ENCODE measurements around the gene EARS2. TPM values are rescaled to one million over a fixed set of nuclear protein-coding genes. Genes with fewer than 3 reads are reported as not detected.

EARS2 gene
- polyA plus RNA-seq, 1 donor (not counting 4 experiments of a cell fraction or from before 2014, with no cell fraction given): 32.7 TPM

DNA sequence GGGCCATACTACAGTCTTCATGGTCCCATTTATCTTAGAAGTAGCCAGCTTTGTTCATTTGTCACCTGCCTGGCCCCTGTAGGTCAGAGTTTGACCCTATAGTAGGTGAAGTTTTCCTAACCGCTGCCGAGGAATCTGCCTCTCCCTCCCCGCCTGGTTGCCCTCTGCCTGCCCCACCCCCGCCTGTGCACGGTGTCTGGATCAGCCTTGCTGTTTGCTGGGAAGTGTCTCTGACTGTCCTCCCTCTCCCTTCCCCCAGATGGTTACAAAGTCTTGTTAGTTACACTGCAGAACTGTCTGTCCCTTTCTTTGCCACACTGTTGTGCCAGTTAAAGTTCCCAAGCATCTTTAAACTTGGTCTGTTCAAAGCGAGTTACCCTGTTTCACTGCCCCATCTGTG lies 6.0 kb upstream of the EARS2 start:
- no peak overlapping the region for H2AFZ ChIP-seq (ENCODE audit: control insufficient read depth, low read length)
- no peak overlapping the region for H3K4me2 ChIP-seq (ENCODE audit: control insufficient read depth, extremely low read depth, insufficient read depth, low read depth, low read length)
- H3K9me3 ChIP-seq (ENCODE audit: control insufficient read depth, low read depth, low read length): no peaks in the 10 kb centered on the region
- H3K9me1 ChIP-seq (ENCODE audit: control insufficient read depth, extremely low read depth, insufficient read depth, low read length): no peaks in the 10 kb centered on the region
- peaks cover 26% of the 10 kb centered on the region for H3K79me2 ChIP-seq (ENCODE audit: control insufficient read depth, insufficient read depth, low read length)
- H3K36me3 ChIP-seq (ENCODE audit: control insufficient read depth in 2 of 2, extremely low read depth in 1 of 2, insufficient read depth in 2 of 2, low read length in 2 of 2): peaks cover 43 to 53% of the 10 kb centered on the region in 2 experiments
- no peaks in the 10 kb centered on the region for H4K20me1 ChIP-seq (ENCODE audit: control insufficient read depth, extremely low read depth, insufficient read depth, low read length)
- dilution Hi-C loops (cut with MboI; ENCODE audit: extremely low pct_ligation_motif_present, low sequenced_read_pairs): no loop called here
- H3K4me1 ChIP-seq (ENCODE audit: control insufficient read depth, extremely low read depth, insufficient read depth, low read length): peaks cover 4% of the 10 kb centered on the region
- no peak overlapping the region for H3K9ac ChIP-seq (ENCODE audit: control insufficient read depth, extremely low read depth, insufficient read depth, low read length)
- TF ChIP-seq, protein P1, sequence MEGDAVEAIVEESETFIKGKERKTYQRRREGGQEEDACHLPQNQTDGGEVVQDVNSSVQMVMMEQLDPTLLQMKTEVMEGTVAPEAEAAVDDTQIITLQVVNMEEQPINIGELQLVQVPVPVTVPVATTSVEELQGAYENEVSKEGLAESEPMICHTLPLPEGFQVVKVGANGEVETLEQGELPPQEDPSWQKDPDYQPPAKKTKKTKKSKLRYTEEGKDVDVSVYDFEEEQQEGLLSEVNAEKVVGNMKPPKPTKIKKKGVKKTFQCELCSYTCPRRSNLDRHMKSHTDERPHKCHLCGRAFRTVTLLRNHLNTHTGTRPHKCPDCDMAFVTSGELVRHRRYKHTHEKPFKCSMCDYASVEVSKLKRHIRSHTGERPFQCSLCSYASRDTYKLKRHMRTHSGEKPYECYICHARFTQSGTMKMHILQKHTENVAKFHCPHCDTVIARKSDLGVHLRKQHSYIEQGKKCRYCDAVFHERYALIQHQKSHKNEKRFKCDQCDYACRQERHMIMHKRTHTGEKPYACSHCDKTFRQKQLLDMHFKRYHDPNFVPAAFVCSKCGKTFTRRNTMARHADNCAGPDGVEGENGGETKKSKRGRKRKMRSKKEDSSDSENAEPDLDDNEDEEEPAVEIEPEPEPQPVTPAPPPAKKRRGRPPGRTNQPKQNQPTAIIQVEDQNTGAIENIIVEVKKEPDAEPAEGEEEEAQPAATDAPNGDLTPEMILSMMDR (optimal IDR thresholded peaks at IDR 0.05 in 1 of 3, IDR thresholded peaks at IDR 0.05 in 1 of 3, conservative IDR thresholded peaks at IDR 0.05 in 1 of 3; ENCODE audit: extremely low read depth in 1 of 3, insufficient read depth in 2 of 3, low read length in 3 of 3): no peak
- TF ChIP-seq EZH2 (IDR thresholded peaks at IDR 0.05; ENCODE audit: low read length): no peak
- H3K4me3 ChIP-seq (ENCODE audit: control insufficient read depth in 2 of 3, extremely low read depth in 1 of 3, insufficient read depth in 2 of 3, low read depth in 1 of 3, low read length in 3 of 3): no peak overlapping the region
- no peaks in the 10 kb centered on the region for H3K27me3 ChIP-seq (ENCODE audit: control insufficient read depth, extremely low read depth, insufficient read depth, low read length)
- no peak for FAIRE-seq
- no peak for DNase-seq (ENCODE audit: low read depth, low spot score)
- H3K27ac ChIP-seq (ENCODE audit: control insufficient read depth, insufficient read depth, low read length): no peak overlapping the region

DNA sequence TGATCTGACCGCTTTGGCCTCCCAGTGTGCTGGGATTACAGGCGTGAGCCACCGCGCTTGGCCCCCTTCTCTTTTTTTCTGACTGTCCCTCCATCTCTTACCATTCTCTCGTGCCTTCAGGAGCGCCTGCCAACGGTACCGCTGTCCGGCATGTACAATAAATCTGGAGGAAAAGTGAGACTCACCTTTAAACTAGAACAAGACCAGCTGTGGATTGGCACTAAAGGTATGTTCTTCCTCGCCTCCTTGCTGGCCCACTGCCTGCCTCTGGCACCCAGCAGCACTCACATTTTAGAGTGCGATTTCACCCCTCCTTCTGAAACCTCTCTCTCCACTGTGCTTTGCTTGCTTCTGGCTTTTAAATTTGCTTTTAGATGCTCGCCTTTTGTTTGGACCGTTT lies 5.4 kb upstream of the EARS2 start:
- Histone ChIP-seq H3K27ac (ENCODE audit: control insufficient read depth, insufficient read depth, low read length) (no peak overlapping the region), H4K20me1 (ENCODE audit: control insufficient read depth, extremely low read depth, insufficient read depth, low read length) (no peaks in the 10 kb centered on the region), H3K36me3 (ENCODE audit: control insufficient read depth in 2 of 2, extremely low read depth in 1 of 2, insufficient read depth in 2 of 2, low read length in 2 of 2) (peaks cover 43 to 48% of the 10 kb centered on the region in 2 experiments), H3K9ac (ENCODE audit: control insufficient read depth, extremely low read depth, insufficient read depth, low read length) (no peak overlapping the region), H3K4me3 (ENCODE audit: control insufficient read depth in 2 of 3, extremely low read depth in 1 of 3, insufficient read depth in 2 of 3, low read depth in 1 of 3, low read length in 3 of 3) (no peak overlapping the region), H3K9me1 (ENCODE audit: control insufficient read depth, extremely low read depth, insufficient read depth, low read length) (no peaks in the 10 kb centered on the region), H3K9me3 (ENCODE audit: control insufficient read depth, low read depth, low read length) (no peaks in the 10 kb centered on the region), H3K79me2 (ENCODE audit: control insufficient read depth, insufficient read depth, low read length) (peaks cover 31% of the 10 kb centered on the region), H3K27me3 (ENCODE audit: control insufficient read depth, extremely low read depth, insufficient read depth, low read length) (no peaks in the 10 kb centered on the region), H3K4me2 (ENCODE audit: control insufficient read depth, extremely low read depth, insufficient read depth, low read depth, low read length) (no peak overlapping the region), H3K4me1 (ENCODE audit: control insufficient read depth, extremely low read depth, insufficient read depth, low read length) (peaks cover 4% of the 10 kb centered on the region), H2AFZ (ENCODE audit: control insufficient read depth, low read length) (no peak overlapping the region)
- TF ChIP-seq, protein P1 (optimal IDR thresholded peaks at IDR 0.05 in 1 of 3, IDR thresholded peaks at IDR 0.05 in 1 of 3, conservative IDR thresholded peaks at IDR 0.05 in 1 of 3; ENCODE audit: extremely low read depth in 1 of 3, insufficient read depth in 2 of 3, low read length in 3 of 3): no peak
- TF ChIP-seq EZH2 (IDR thresholded peaks at IDR 0.05; ENCODE audit: low read length): no peak
- FAIRE-seq (no peak), DNase-seq (ENCODE audit: low read depth, low spot score) (no peak)
- dilution Hi-C loops (cut with MboI; ENCODE audit: extremely low pct_ligation_motif_present, low sequenced_read_pairs): no loop called here
